Pons (tissue), 1 donor: Measurements from ENCODE around the gene FADS3.

Experiments used
- DNase-seq: peaks from one replicate; pipeline ENCODE4 v3.0.0-alpha.2; 2016; ENCODE audit warnings: low spot score

Gene FADS3

DNA sequence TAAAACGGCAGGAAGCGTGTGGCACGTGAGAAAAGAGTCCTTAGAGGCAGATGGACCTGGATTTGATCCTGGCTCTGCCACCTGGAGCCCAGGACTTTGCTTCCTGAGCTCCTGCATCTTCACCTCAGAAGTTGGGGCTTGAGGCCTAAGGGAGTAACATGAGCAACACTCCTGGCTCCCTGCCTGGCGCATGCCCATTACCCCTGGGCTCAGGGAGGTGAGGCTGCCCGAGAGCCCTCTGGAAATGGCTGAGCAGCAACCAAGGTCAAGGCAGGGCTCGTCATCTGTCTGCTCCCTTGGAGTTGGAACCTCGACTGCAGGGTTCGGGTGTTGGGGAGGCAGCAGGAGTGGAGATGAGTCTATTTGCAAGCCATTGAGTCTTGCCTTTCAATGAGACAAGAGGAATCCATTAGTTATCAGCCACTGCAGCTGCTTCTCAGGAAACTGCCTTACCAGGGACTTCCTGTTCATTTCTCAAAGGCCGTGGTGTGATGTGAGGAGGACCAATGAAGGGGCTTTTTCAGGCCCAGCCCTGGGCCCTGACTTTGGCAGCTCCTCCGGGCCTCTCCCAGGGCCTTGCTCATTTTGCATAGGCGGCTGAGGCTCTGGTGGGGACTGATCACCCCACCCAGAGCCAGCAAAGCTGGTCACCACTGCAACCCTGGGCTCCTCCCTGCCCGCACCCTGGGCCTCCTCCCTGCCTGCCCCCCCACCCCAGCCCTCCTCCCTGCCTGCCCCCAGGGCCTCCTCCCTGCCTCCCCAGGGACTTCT lies 56.9 kb downstream of the FADS3 start:
- peak; percentile 71 for DNase-seq

DNA sequence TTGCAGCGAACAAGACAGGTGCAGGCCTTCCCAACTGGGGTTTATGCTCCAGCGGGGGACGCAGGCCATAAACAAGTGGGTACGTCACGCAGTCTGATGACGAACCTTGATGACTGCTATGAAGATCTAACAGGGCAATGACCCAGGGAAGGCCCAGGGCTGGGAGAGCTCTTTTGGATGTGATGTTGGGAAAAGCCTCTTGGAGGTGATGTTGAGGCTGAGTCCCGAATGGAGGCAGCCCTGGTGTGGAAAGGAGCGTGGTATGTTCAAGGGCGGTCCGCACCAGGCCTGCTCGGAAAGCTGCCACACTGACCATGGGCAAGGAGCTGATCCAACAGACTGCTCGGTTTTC lies 57.4 kb downstream of the FADS3 start:
- DNase-seq = no peak

DNA sequence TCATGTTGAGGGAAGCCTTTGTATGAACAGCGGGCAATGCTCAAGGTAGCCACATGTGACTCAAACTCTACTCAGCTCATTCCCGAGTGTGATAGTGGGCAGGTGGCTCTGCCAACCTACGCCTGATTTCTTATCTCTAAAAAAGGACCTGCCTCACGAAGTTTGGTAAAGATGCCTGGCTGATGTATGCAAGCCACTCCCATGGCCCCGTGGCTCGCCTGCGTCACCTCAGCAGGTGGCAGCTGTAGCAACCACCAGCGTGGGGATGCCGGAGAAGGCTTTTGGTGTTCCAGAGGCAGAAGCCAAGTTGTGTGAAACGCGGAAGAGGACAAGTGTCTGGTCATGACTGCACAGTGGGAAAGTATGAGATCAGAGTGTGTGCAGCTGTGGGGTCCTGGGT lies 57.9 kb downstream of the FADS3 start:
- DNase-seq = no peak

GRCh38 chr11:61832754-61833153 lies 58.6 kb downstream of the FADS3 start:
- DNase-seq = no peak

GRCh38 chr11:61832207-61832606 lies 59.1 kb downstream of the FADS3 start:
- DNase-seq = no peak

DNA sequence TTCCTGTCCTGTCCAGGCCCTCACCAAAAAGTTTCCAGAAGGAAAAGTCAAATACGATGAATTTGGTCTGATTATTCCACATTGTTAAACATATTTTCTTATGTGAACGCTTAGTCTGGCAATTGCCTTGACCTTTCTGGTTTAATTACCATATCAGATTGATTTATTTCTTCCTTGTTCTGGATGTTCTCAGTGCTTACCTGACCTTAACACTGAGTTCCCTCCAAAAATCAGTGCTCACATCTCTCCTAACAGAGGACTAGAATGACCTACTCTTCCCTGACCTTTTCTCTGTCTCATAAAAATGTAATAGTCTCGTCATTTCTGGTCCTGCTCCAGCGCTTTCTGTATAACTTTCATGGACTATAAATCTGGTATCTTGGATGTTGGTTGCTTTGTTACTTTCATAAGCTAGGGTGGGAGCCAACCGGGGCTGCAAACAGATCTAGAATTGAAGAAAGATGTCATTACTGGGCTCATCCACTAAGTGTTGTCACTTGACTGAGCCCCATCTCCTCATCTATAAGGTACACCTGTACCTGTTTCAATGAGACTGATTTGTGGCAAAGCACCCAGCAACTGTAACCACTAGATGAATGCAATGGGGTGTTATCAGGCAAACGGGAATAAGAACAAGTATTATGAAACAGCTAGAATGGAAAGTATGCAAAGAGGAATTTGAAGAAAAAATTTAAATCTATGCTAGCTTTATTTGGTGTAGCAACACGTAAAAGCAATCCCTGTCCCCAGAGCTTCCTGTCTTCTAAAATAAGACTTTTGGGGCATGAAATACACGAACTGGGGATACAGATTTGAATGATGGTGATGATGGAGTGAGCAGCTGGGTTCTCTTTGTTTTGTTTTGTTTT lies 60.9 kb downstream of the FADS3 start:
- DNase-seq = no peak

- no peak for DNase-seq
Measured at GRCh38 chr11:61829806-61830205, 61.5 kb downstream of the FADS3 start.

- DNase-seq = no peak
Measured at GRCh38 chr11:61828629-61829407, 62.5 kb downstream of the FADS3 start.

GRCh38 chr11:61828379-61828628 lies 63.0 kb downstream of the FADS3 start:
- no peak for DNase-seq

DNA sequence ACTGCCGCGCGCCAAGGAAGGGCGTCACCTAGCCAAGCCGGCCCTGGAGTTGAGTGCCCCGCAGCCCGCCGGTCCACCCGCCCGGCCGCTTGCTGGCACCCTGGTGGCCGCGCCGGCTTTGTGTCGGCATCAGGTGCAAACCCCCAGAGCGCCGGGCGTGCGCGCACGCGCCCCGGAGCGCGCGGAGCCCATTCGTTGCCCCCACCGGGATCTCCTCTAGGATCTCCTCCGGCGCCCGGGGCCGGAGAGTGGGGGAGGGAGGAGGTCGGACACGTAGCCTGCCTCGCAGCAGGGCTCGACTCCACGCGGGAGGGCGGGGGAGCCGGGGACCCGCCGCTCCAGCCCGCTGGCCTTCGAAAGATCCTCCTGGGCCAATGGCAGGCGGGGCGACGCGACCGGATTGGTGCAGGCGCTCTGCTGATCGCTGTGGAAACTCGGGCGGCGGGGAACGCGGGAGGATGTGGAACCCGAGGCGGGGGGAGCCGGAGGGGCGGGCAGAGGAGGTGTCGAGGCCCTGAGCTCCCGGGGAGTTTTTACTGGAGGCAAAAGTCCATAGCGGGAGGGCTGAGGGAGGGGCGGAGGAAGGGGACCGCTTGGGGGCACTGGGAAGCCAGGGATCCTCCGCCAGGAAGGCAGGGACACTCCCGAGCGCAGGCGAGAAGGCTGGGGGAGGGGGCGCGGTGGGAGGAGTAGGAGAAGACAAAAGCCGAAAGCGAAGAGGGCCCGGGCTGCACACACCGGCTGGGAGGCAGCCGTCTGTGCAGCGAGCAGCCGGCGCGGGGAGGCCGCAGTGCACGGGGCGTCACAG lies 63.6 kb downstream of the FADS3 start, which contains the start of gene FADS2:
Gene FADS2, plus strand, starts transcription at position 730 of the 808 bp plus-strand sequence. CDS start 91 bp downstream, outside the sequence.
- DNase-seq = peak; percentile 94

- peak; percentile 48 for DNase-seq
Measured at GRCh38 chr11:61826930-61827570, 64.3 kb downstream of the FADS3 start.
